CD4-positive, alpha-beta T cell treated with Interleukin-1 beta for 1 hour (primary cell): ENCODE data around the gene DAPK1.

Experiments used
- DNase-seq, 2 donors: peaks; one replicate each; pipeline ENCODE4 v3.0.0-alpha.2; 2020 to 2022

The DAPK1 gene

GRCh38 chr9:87497604-87498045 is at the start of gene DAPK1:
DAPK1 (plus strand) TSS chr9:87497867; CDS start chr9:87499078, 1,211 bp downstream.
- peak in 1 of 2 donors; percentile 49 for DNase-seq

GRCh38 chr9:87451149-87451548 is 46.5 kb upstream of the DAPK1 start:
- no peak for DNase-seq

GRCh38 chr9:87455407-87455806 is 42.3 kb upstream of the DAPK1 start:
- DNase-seq, result no peak

GRCh38 chr9:87461256-87461655 is 36.4 kb upstream of the DAPK1 start:
- DNase-seq, result no peak

- DNase-seq, result no peak
These were observed 33.3 kb upstream of the DAPK1 start for GRCh38 chr9:87464110-87464991.

GRCh38 chr9:87464992-87465378 is 32.7 kb upstream of the DAPK1 start:
- DNase-seq, result no peak

- DNase-seq, result no peak
These were observed 31.9 kb upstream of the DAPK1 start for GRCh38 chr9:87465816-87466215.

GRCh38 chr9:87467187-87467586 is 30.5 kb upstream of the DAPK1 start:
- no peak for DNase-seq

GRCh38 chr9:87469793-87470465 is 27.7 kb upstream of the DAPK1 start:
- no peak for DNase-seq

GRCh38 chr9:87471746-87472145 is 25.9 kb upstream of the DAPK1 start:
- DNase-seq, result no peak

GRCh38 chr9:87475463-87475862 is 22.2 kb upstream of the DAPK1 start:
- no peak for DNase-seq

GRCh38 chr9:87478226-87478992 is 19.3 kb upstream of the DAPK1 start:
- no peak for DNase-seq

- peak; percentile 5 to 69 for DNase-seq
These were observed 17.9 kb upstream of the DAPK1 start for GRCh38 chr9:87479801-87480201.

GRCh38 chr9:87481890-87482855 is 15.5 kb upstream of the DAPK1 start:
- no peak for DNase-seq

- DNase-seq, result no peak
These were observed 7.4 kb upstream of the DAPK1 start for GRCh38 chr9:87490225-87490624.

GRCh38 chr9:87490907-87491306 is 6.8 kb upstream of the DAPK1 start:
- DNase-seq, result no peak

- DNase-seq, result no peak
These were observed 6.1 kb upstream of the DAPK1 start for GRCh38 chr9:87491523-87491922.

GRCh38 chr9:87492642-87493041 is 5.0 kb upstream of the DAPK1 start:
- no peak for DNase-seq

GRCh38 chr9:87494970-87495471 is 2.6 kb upstream of the DAPK1 start:
- no peak for DNase-seq

- DNase-seq, result no peak
These were observed 525 bp upstream of the DAPK1 start for GRCh38 chr9:87497080-87497603.

GRCh38 chr9:87498046-87498810 is 561 bp downstream of the DAPK1 start:
- DNase-seq, result no peak
